OCI-LY3 (cell line): ENCODE results near the gene ZKSCAN1.

ENCODE experiments used
- H2AFZ ChIP-seq: fragments of 200-600, 300-600 bp; shearing (Covaris generic); 2 replicates; pipeline ENCODE4 v1.6.0; 2014; ENCODE audit warnings: antibody characterized with exemption, low read depth, low read length
- H3K27ac ChIP-seq: fragments of 200-600, 300-600 bp; sonication (generic); 2 replicates; pipeline ENCODE4 v1.5.1; 2014; ENCODE audit warnings: mild to moderate bottlenecking, low read length, moderate library complexity, mixed read lengths
- H3K27me3 ChIP-seq: fragments of 200-600, 300-600 bp; sonication (generic); 2 replicates; pipeline ENCODE4 v1.6.1; 2014; ENCODE audit warnings: low read depth, low read length, mixed read lengths
- H3K36me3 ChIP-seq: fragments of 200-600, 300-600 bp; sonication (generic); replicated peaks from 2 replicates; pipeline ENCODE3; 2014; ENCODE audit warnings: low read depth, low read length, mixed read lengths
- H3K4me1 ChIP-seq: fragments of 300-600, 200-600 bp; sonication (generic); 2 replicates; pipeline ENCODE4 v1.6.1; 2014; ENCODE audit warnings: low read length, mixed read lengths
- H3K4me2 ChIP-seq: fragments of 200-600, 300-600 bp; sonication (generic); 2 replicates; pipeline ENCODE4 v1.6.1; 2014; ENCODE audit warnings: low read length, mixed read lengths
- H3K4me3 ChIP-seq: fragments of 300-600, 200-600 bp; sonication (generic); 2 replicates; pipeline ENCODE4 v1.5.1; 2014; ENCODE audit warnings: antibody characterized with exemption, mild to moderate bottlenecking, low read length, moderate library complexity
- H3K79me2 ChIP-seq: fragments of 300-600, 200-600 bp; shearing (Covaris generic); 2 replicates; pipeline ENCODE4 v1.6.1; 2014; ENCODE audit warnings: mild to moderate bottlenecking, low read length, mixed read lengths
- H3K9ac ChIP-seq: fragments of 300-600, 200-600 bp; shearing (Covaris generic); 2 replicates; pipeline ENCODE4 v1.6.0; 2014; ENCODE audit warnings: mild to moderate bottlenecking, low read length, moderate library complexity
- H3K9me3 ChIP-seq: fragments of 200-600, 300-600 bp; shearing (Covaris generic); 2 replicates; pipeline ENCODE4 v1.6.1; 2014; ENCODE audit warnings: low read length, mixed read lengths; ENCODE audit not compliant: insufficient read depth
- H4K20me1 ChIP-seq: fragments of 200-600, 300-600 bp; sonication (generic); 2 replicates; pipeline ENCODE4 v1.6.1; 2016; ENCODE audit warnings: low read length, mixed read lengths; ENCODE audit not compliant: insufficient read depth
- CTCF ChIP-seq: fragments of 200-600, 300-600 bp; sonication (generic); IDR thresholded peaks from 2 replicates; pipeline ENCODE4 v1.5.1; 2014; ENCODE audit warnings: antibody characterized with exemption, low read length, low read depth
- EZH2phosphoT487 ChIP-seq: fragments of 200-600 bp; shearing (Covaris generic); IDR thresholded peaks from 2 replicates; pipeline ENCODE4 v1.6.1; 2018; ENCODE audit warnings: antibody characterized with exemption, mixed run types, low read depth

The ZKSCAN1 gene

GRCh38 chr7:100027197-100027596, 11.8 kb downstream of the ZKSCAN1 start:
- TF ChIP-seq EZH2phosphoT487 (no peak), CTCF (no peak)
- Histone ChIP-seq H2AFZ (no peak overlapping the region), H4K20me1 (no peaks in the 10 kb centered on the region), H3K9ac (no peak overlapping the region), H3K9me3 (no peaks in the 10 kb centered on the region), H3K36me3 (peaks cover 27% of the 10 kb centered on the region), H3K4me3 (no peak overlapping the region), H3K27ac (no peak overlapping the region), H3K4me1 (peaks cover 11% of the 10 kb centered on the region), H3K79me2 (peaks cover 4% of the 10 kb centered on the region; the same call in 1 of the 2 replicates), H3K4me2 (no peak overlapping the region), H3K27me3 (no peaks in the 10 kb centered on the region)

- Histone ChIP-seq H3K27me3 (no peaks in the 10 kb centered on the region), H3K9ac (no peak overlapping the region), H4K20me1 (no peaks in the 10 kb centered on the region), H3K4me3 (no peak overlapping the region), H3K4me2 (no peak overlapping the region), H2AFZ (no peak overlapping the region), H3K79me2 (no peaks in the 10 kb centered on the region), H3K4me1 (peaks cover 11% of the 10 kb centered on the region), H3K27ac (no peak overlapping the region), H3K9me3 (no peaks in the 10 kb centered on the region), H3K36me3 (peaks cover 27% of the 10 kb centered on the region)
- no peak for TF ChIP-seq EZH2phosphoT487
- TF ChIP-seq CTCF, result no peak
These were observed 14.2 kb downstream of the ZKSCAN1 start for GRCh38 chr7:100029596-100029995.

- peaks cover 42% of the 10 kb centered on the region for H3K36me3 ChIP-seq
These were observed 18.1 kb downstream of the ZKSCAN1 start for GRCh38 chr7:100033526-100033925.

GRCh38 chr7:100034871-100035510, 19.6 kb downstream of the ZKSCAN1 start:
- Histone ChIP-seq H3K27ac (no peak overlapping the region), H3K4me1 (no peaks in the 10 kb centered on the region), H3K36me3 (peaks cover 42% of the 10 kb centered on the region), H3K9me3 (no peaks in the 10 kb centered on the region), H3K4me3 (no peak overlapping the region), H2AFZ (no peak overlapping the region), H3K27me3 (no peaks in the 10 kb centered on the region), H3K79me2 (no peaks in the 10 kb centered on the region), H3K9ac (no peak overlapping the region), H3K4me2 (no peak overlapping the region), H4K20me1 (no peaks in the 10 kb centered on the region; the same call in 1 of the 2 replicates)
- TF ChIP-seq CTCF (no peak), EZH2phosphoT487 (no peak)

More at GRCh38 chr7:100033526-100033925, 18.1 kb downstream of the ZKSCAN1 start:
- H2AFZ ChIP-seq, result no peak overlapping the region
- H3K4me3 ChIP-seq, result no peak overlapping the region
- H4K20me1 ChIP-seq, result no peaks in the 10 kb centered on the region; the same call in 1 of the 2 replicates
- H3K9ac ChIP-seq, result no peak overlapping the region
- H3K79me2 ChIP-seq, result no peaks in the 10 kb centered on the region
- H3K4me1 ChIP-seq, result no peaks in the 10 kb centered on the region
- TF ChIP-seq CTCF, result no peak
- TF ChIP-seq EZH2phosphoT487, result no peak
- H3K4me2 ChIP-seq, result no peak overlapping the region
- H3K27ac ChIP-seq, result no peak overlapping the region
- no peaks in the 10 kb centered on the region for H3K27me3 ChIP-seq
- H3K9me3 ChIP-seq, result no peaks in the 10 kb centered on the region
